Breast epithelium (tissue), 4 donors: ENCODE data around the gene GPC5. TPM values are rescaled to one million over a fixed set of nuclear protein-coding genes. Genes with fewer than 3 reads are reported as not detected.

Experiments
- DNase-seq, 2 donors: peaks; one replicate each; pipeline ENCODE4 v3.0.0-alpha.2; 2019; ENCODE audit warnings: low spot score in 2 of 2
- H3K27ac ChIP-seq, 2 donors: fragments of 200-600 bp; sonication (generic) in 1 of 2; one replicate each; pipeline ENCODE4 v1.5.1; 2016 to 2019; ENCODE audit warnings: mild to moderate bottlenecking in 1 of 2
- H3K27me3 ChIP-seq, 2 donors: fragments of 200-600 bp; sonication (generic) in 1 of 2; one replicate each; pipeline versions ENCODE4 v1.5.1 to v1.6.0; 2017 to 2019; ENCODE audit warnings: control low read depth in 1 of 2, mild to moderate bottlenecking in 1 of 2
- H3K36me3 ChIP-seq: fragments of 200-600 bp; one replicate; pipeline ENCODE4 v1.5.1; 2019
- H3K4me1 ChIP-seq, 2 donors: fragments of 200-600 bp; sonication (generic); one replicate each; pipeline ENCODE4 v1.5.1; 2016 to 2019; ENCODE audit warnings: control low read depth in 1 of 2
- H3K4me3 ChIP-seq, 3 donors: fragments of 200-600 bp; sonication (generic); 1 replicate in 2 of 3; 2 replicates in 1 of 3; pipeline ENCODE4 v1.5.1; 2016 to 2019; ENCODE audit warnings: mild to moderate bottlenecking in 3 of 3, moderate library complexity in 2 of 3
- H3K9me3 ChIP-seq, 2 donors: fragments of 200-600 bp; sonication (generic) in 1 of 2; one replicate each; pipeline ENCODE4 v1.5.1; 2016 to 2019; ENCODE audit warnings: control low read depth in 1 of 2
- CTCF ChIP-seq, 3 donors: fragments of 450-650 bp; IDR thresholded peaks; one replicate each; pipeline ENCODE4 v1.5.1; 2016 to 2017; ENCODE audit warnings: antibody characterized with exemption in 3 of 3, mild to moderate bottlenecking in 3 of 3, moderate library complexity in 3 of 3
- POLR2A ChIP-seq: fragments of 450-650 bp; IDR thresholded peaks from one replicate; pipeline ENCODE4 v1.6.1; 2016; ENCODE audit warnings: antibody characterized with exemption, mild to moderate bottlenecking, moderate library complexity
- POLR2AphosphoS5 ChIP-seq, 3 donors: sonication (generic); formaldehyde crosslinking; IDR thresholded peaks; one replicate each; pipeline ENCODE4 v1.6.1; 2017; ENCODE audit warnings: antibody characterized with exemption in 3 of 3
- intact Hi-C: fragments of 100-400 bp; cut with DNase I; formaldehyde crosslinking; loops from one replicate; pipeline ENCODE4 v1.15.1; 2023; ENCODE audit warnings: low total_unique reads
- total RNA-seq, 3 donors: library from RNA; depleted of rRNA; stranded (reverse); fragments of >200 nt; gene quantifications; one replicate each; pipeline ENCODE4 v1.1.0, GENCODE V29; 2016

The GPC5 gene
- total RNA-seq, 3 donors from 2014 or later, result 0.88 to 0.98 TPM; not detected in 1

DNA sequence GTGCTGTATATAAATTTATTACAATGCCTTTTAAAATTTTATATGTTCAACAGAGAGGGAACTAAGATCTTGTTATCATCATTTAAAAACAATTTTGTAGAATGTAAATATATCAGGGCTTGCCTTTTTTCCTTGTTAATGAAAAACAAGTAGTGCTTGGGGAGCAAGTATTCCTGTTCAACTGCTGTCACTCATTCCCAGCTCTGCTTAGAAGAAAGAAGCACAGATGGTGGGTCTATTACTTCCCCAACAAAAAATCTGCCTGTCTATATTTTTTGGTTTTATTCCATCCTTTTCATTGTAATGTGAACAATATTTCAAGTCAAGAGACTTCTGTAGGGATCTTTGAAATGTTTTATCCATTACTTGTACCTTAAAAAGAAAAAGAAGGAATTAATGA lies 503.9 kb downstream of the GPC5 start:
- Histone ChIP-seq H3K27me3 (no peaks in the 10 kb centered on the region), H3K9me3 (no peaks in the 10 kb centered on the region), H3K4me1 (no peaks in the 10 kb centered on the region), H3K27ac (no peak overlapping the region), H3K4me3 (no peak overlapping the region), H3K36me3 (no peaks in the 10 kb centered on the region)
- no peak for DNase-seq
- TF ChIP-seq POLR2A, result no peak
- no peak for TF ChIP-seq CTCF (IDR thresholded peaks at IDR 0.05)
- intact Hi-C loops, result no loop called here

- H3K27ac ChIP-seq, result no peak overlapping the region
- DNase-seq, result no peak
- H3K4me3 ChIP-seq, result no peak overlapping the region
- no peaks in the 10 kb centered on the region for H3K36me3 ChIP-seq
- no peaks in the 10 kb centered on the region for H3K9me3 ChIP-seq
- H3K27me3 ChIP-seq, result no peaks in the 10 kb centered on the region
- H3K4me1 ChIP-seq, result no peaks in the 10 kb centered on the region
- no peak for TF ChIP-seq CTCF (IDR thresholded peaks at IDR 0.05)
- no peak for TF ChIP-seq POLR2A
- no peak for TF ChIP-seq POLR2AphosphoS5 (IDR thresholded peaks at IDR 0.05)
- intact Hi-C loops, result no loop called here
Observed at GRCh38 chr13:91904005-91904404, 505.6 kb downstream of the GPC5 start.

- Histone ChIP-seq H3K27ac (no peak overlapping the region), H3K4me1 (no peaks in the 10 kb centered on the region), H3K27me3 (no peaks in the 10 kb centered on the region), H3K4me3 (no peak overlapping the region), H3K36me3 (no peaks in the 10 kb centered on the region), H3K9me3 (no peaks in the 10 kb centered on the region)
- no peak for DNase-seq
- TF ChIP-seq CTCF (IDR thresholded peaks at IDR 0.05), result no peak
- intact Hi-C loops, result no loop called here
Observed at GRCh38 chr13:91904597-91904996, 506.2 kb downstream of the GPC5 start.

GRCh38 chr13:91907398-91907797 lies 509.0 kb downstream of the GPC5 start:
- no peak overlapping the region for H3K4me3 ChIP-seq
- no peaks in the 10 kb centered on the region for H3K4me1 ChIP-seq
- no peak overlapping the region for H3K27ac ChIP-seq
- no peaks in the 10 kb centered on the region for H3K27me3 ChIP-seq
- intact Hi-C loops, result no loop called here
- no peaks in the 10 kb centered on the region for H3K36me3 ChIP-seq
- TF ChIP-seq POLR2A (no peak), POLR2AphosphoS5 (IDR thresholded peaks at IDR 0.05) (no peak), CTCF (IDR thresholded peaks at IDR 0.05) (no peak)
- no peak for DNase-seq
- no peaks in the 10 kb centered on the region for H3K9me3 ChIP-seq

GRCh38 chr13:91909617-91910016 lies 511.2 kb downstream of the GPC5 start:
- Histone ChIP-seq H3K4me3 (no peak overlapping the region), H3K9me3 (no peaks in the 10 kb centered on the region), H3K27me3 (no peaks in the 10 kb centered on the region), H3K4me1 (no peaks in the 10 kb centered on the region), H3K27ac (no peak overlapping the region), H3K36me3 (no peaks in the 10 kb centered on the region)
- TF ChIP-seq CTCF (IDR thresholded peaks at IDR 0.05), result no peak
- no peak for TF ChIP-seq POLR2A
- TF ChIP-seq POLR2AphosphoS5 (IDR thresholded peaks at IDR 0.05), result no peak
- intact Hi-C loops, result no loop called here
- no peak for DNase-seq
